ENCODE results near the gene HIVEP1.

The HIVEP1 gene

DNA sequence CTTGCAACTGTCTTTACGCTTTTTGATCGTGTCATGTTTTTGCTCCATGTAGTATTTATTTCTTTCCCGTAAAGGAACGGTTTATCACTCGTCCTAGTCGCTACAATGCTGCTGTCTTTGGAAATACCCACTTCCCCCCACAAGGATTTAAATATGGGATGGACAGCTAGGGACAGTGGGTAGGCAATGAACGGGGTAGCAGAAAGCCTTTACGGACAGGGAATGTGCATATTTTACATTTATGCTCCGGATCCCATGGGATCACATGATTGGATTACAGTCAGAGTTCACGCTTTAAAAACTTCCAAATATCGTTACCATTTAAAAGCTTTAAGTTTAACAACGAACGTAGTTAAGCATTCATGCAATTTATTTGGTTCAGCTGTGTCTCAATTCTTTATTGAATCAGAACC lies 1.2 kb downstream of the HIVEP1 start:
- no peak for TF ChIP-seq JUND (IDR thresholded peaks at IDR 0.05; ENCODE audit: low read depth)
- in situ Hi-C loops (cut with HindIII; ENCODE audit: low pct_unique_long_range_greater_than_20kb, low sequenced_read_pairs), result no loop called here
- DNase-seq (ENCODE audit: low read depth in 1 of 2, low spot score in 1 of 2), result no peak

DNA sequence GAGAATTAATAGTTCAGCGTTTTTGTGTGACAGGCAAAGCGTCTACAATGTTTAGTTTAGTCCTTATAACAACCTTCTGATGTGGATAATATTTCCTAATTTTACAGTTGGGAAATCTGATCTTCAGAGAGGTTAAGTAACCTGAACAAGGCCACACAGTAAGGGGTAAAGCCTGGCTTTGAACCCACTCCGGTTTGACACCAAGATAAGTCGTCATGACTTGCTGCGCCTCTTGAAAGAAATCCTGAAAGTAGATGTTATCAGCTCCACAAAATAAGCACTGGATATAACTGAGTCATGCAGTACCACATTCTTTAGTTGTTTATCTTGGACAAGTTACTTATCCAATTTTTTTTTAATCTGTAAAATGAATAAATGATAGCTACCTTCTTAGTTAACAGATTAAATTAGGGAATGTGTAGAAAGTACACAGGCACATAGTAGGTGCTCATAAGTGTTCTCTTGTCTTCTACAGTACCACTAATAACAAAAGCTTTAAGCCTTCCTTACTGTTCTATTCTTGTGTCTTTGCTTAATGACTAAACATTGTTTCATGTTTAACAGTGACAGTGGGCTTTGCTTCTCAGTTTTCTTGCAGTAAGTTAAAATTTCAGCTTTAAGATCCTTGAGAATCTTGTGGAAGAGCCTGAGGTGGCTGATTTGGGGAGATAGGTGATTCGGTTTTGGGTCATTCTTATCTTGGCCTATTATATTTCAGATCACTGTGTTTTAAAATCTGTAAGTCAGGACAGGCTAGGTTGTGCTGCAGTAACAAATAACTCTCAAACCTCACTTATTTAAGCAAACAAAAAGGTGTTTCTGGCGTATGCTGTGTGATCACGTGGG lies 2.1 kb downstream of the HIVEP1 start:
- no peak for TF ChIP-seq JUND (IDR thresholded peaks at IDR 0.05; ENCODE audit: low read depth)
- DNase-seq (ENCODE audit: low read depth in 1 of 2, low spot score in 1 of 2), result peak in 1 of 2 experiments; percentile 54
- in situ Hi-C loops (cut with HindIII; ENCODE audit: low pct_unique_long_range_greater_than_20kb, low sequenced_read_pairs), result no loop called here

DNA sequence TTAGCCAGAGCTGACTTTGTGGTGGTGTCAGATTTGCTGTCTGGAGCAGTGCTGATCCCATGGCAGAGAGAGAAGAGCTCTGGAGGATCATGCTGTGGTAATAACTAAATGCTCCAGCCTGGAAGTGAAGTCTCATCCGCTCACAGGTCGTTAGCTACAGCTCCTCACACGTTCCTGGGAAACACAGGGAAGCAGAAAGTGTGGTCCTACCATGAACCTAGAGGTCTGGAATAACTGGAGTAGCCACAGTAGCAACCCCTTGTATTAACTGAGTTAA lies 2.7 kb downstream of the HIVEP1 start:
- in situ Hi-C loops (cut with HindIII; ENCODE audit: low pct_unique_long_range_greater_than_20kb, low sequenced_read_pairs), result no loop called here
- no peak for DNase-seq (ENCODE audit: low read depth in 1 of 2, low spot score in 1 of 2)
- TF ChIP-seq JUND (IDR thresholded peaks at IDR 0.05; ENCODE audit: low read depth), result no peak

DNA sequence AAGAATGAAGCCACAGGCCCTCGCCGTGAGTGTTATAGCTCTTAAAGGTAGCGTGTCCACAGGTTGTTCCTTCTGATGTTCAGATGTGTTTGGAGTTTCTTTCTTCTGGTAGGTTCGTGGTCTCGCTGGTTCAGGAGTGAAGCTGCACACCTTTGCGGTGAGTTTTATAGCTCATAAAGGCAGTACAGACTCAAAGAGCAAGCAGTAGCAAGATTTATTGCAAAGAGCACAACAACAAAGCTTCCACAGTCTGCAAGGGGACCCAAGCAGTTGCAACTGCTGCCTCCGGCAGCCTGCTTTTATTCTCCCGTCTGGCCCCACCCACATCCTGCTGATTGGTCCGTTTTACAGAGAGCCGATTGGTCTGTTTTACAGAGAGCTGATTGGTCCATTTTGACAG lies 5.2 kb downstream of the HIVEP1 start:
- no peak for DNase-seq (ENCODE audit: low read depth in 1 of 2, low spot score in 1 of 2)
- TF ChIP-seq JUND (IDR thresholded peaks at IDR 0.05; ENCODE audit: low read depth), result no peak
- in situ Hi-C loops (cut with HindIII; ENCODE audit: low pct_unique_long_range_greater_than_20kb, low sequenced_read_pairs), result no loop called here

DNA sequence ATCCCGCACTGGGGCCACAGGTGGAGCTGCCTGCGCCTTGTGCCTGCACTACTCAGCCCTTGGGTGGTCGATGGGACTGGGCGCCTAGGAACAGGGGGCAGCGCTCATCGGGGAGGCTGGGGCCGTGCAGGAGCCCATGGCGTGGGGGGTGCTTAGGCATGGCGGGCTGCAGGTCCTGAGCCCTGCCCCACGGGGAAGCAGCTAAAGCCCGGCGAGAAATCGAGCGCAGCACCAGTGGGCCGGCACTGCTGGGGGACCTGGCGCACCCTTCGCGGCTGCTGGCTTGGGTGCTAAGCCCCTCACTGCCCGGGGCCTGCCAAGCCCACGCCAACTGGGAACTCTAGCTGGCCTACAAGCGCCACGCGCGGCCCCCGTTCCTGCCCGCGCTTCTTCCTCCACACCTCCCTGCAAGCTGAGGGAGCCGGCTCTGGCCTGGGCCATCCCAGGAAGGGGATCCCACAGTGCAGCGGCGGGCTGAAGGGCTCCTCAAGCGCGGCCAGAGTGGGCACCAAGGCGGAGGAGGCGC lies 5.8 kb downstream of the HIVEP1 start:
- DNase-seq (ENCODE audit: low read depth in 1 of 2, low spot score in 1 of 2), result no peak
- in situ Hi-C loops (cut with HindIII; ENCODE audit: low pct_unique_long_range_greater_than_20kb, low sequenced_read_pairs), result no loop called here
- no peak for TF ChIP-seq JUND (IDR thresholded peaks at IDR 0.05; ENCODE audit: low read depth)

DNA sequence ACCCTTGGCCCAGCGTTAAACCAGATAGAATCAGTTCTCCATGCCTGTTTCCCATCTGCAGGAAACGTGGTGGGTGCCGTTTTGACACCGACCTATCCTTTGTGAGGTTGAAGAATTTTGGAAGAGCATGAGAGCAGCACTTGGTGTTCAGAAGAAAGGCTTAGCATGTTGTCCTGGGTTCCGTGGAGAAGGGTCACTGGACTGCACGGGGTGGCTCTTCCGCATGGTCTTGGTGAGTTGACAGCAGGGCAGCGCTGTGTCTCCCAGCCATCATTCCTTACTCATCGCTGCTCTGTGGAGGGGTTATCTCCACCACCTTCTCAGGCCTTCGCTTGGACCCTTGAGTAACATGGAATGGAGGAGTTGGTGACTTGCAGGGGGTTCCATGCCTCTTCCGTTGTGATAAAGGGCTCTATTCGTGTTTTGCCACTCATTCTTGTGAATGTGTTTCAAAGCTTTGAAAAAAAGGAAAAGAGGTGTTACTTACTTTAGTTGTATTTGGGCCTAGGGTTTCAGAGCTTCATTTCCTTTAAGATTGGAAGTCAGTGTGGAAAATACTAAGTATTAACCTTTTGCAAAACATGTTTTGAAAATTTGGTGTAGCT lies 8.2 kb downstream of the HIVEP1 start:
- DNase-seq (ENCODE audit: low read depth in 1 of 2, low spot score in 1 of 2), result no peak
- TF ChIP-seq JUND (IDR thresholded peaks at IDR 0.05; ENCODE audit: low read depth), result no peak
- in situ Hi-C loops (cut with HindIII; ENCODE audit: low pct_unique_long_range_greater_than_20kb, low sequenced_read_pairs), result no loop called here

GRCh38 chr6:12022481-12022880 lies 10.4 kb downstream of the HIVEP1 start:
- in situ Hi-C loops (cut with HindIII; ENCODE audit: low pct_unique_long_range_greater_than_20kb, low sequenced_read_pairs), result no loop called here
- DNase-seq (ENCODE audit: low read depth in 1 of 2, low spot score in 1 of 2), result no peak
- no peak for TF ChIP-seq JUND (IDR thresholded peaks at IDR 0.05; ENCODE audit: low read depth)

- TF ChIP-seq JUND (IDR thresholded peaks at IDR 0.05; ENCODE audit: low read depth), result no peak
- DNase-seq (ENCODE audit: low read depth in 1 of 2, low spot score in 1 of 2), result no peak
- in situ Hi-C loops (cut with HindIII; ENCODE audit: low pct_unique_long_range_greater_than_20kb, low sequenced_read_pairs), result no loop called here
Measured at GRCh38 chr6:12022953-12023388, 10.9 kb downstream of the HIVEP1 start.

- TF ChIP-seq JUND (IDR thresholded peaks at IDR 0.05; ENCODE audit: low read depth), result no peak
- no peak for DNase-seq (ENCODE audit: low read depth in 1 of 2, low spot score in 1 of 2)
- in situ Hi-C loops (cut with HindIII; ENCODE audit: low pct_unique_long_range_greater_than_20kb, low sequenced_read_pairs), result no loop called here
Measured at GRCh38 chr6:12024216-12024615, 12.1 kb downstream of the HIVEP1 start.

- in situ Hi-C loops (cut with HindIII; ENCODE audit: low pct_unique_long_range_greater_than_20kb, low sequenced_read_pairs), result no loop called here
- DNase-seq (ENCODE audit: low read depth in 1 of 2, low spot score in 1 of 2), result no peak
- no peak for TF ChIP-seq JUND (IDR thresholded peaks at IDR 0.05; ENCODE audit: low read depth)
Measured at GRCh38 chr6:12024699-12025434, 12.8 kb downstream of the HIVEP1 start.

GRCh38 chr6:12026120-12026519 lies 14.0 kb downstream of the HIVEP1 start:
- in situ Hi-C loops (cut with HindIII; ENCODE audit: low pct_unique_long_range_greater_than_20kb, low sequenced_read_pairs), result no loop called here
- no peak for TF ChIP-seq JUND (IDR thresholded peaks at IDR 0.05; ENCODE audit: low read depth)
- no peak for DNase-seq (ENCODE audit: low read depth in 1 of 2, low spot score in 1 of 2)

DNA sequence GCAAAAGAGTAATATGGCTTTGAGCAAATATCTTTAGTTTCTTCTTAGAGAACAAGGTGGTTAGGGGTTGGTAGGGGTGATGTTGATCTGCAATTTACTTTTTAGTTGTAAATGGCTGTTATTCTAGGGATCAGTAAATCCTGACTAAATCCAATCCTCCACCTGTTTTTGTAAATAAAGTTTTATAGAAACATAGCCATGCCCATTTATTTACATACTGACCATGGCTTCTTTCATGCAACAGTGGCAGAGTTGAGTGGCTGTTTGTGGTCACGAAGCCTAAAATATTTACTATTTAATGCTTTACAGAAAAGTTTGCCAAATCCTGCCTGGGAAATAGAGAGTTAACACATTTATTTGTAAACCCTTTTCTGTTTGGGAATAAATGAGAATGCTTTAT lies 14.7 kb downstream of the HIVEP1 start:
- in situ Hi-C loops (cut with HindIII; ENCODE audit: low pct_unique_long_range_greater_than_20kb, low sequenced_read_pairs), result no loop called here
- no peak for TF ChIP-seq JUND (IDR thresholded peaks at IDR 0.05; ENCODE audit: low read depth)
- no peak for DNase-seq (ENCODE audit: low read depth in 1 of 2, low spot score in 1 of 2)

DNA sequence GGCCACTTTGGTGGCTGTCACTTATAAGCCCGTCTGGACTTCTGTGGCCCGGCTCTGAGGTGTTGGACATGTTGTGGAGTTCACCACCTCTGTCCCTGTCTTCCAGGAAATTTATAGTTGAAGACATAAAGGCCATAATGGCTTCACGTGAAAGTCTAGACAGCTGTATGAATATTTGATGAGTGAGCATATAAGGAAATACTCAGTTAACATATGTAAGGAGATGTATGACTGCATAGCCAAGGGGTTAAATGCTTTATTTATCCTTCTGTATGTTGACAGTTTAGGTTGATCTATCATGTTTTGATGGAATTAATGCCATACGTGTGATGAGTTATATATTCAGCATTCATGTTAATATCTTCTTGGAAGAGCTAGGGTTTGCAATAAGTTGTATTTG lies 16.1 kb downstream of the HIVEP1 start:
- no peak for DNase-seq (ENCODE audit: low read depth in 1 of 2, low spot score in 1 of 2)
- TF ChIP-seq JUND (IDR thresholded peaks at IDR 0.05; ENCODE audit: low read depth), result no peak
- in situ Hi-C loops (cut with HindIII; ENCODE audit: low pct_unique_long_range_greater_than_20kb, low sequenced_read_pairs), result no loop called here
